A549 (cell line): ENCODE data around the gene ANO6.

Source experiments
- CEBPB ChIP-seq, 2 experiments: fragments of >200 bp in 1 of 2; sonication (Bioruptor Twin) in 1 of 2; formaldehyde crosslinking in 1 of 2; IDR thresholded peaks; 2 replicates each; pipeline ENCODE4 v1.6.1; 2012 to 2016
- CHD4 ChIP-seq: fragments of 200-600 bp; sonication (generic); IDR thresholded peaks from 2 replicates; pipeline ENCODE4 v1.6.1; 2016; ENCODE audit warnings: antibody characterized with exemption, mild to moderate bottlenecking, borderline replicate concordance
- POLR2A ChIP-seq: IDR thresholded peaks from 2 replicates; pipeline ENCODE4 v1.6.1; 2012; ENCODE audit warnings: mild to moderate bottlenecking, low read length
- SMC3 ChIP-seq: fragments of >200 bp; sonication (Bioruptor Twin); formaldehyde crosslinking; IDR thresholded peaks from 3 replicates; pipeline ENCODE4 v1.6.1; 2018; ENCODE audit warnings: inconsistent platforms
- TF ChIP-seq, protein P1 (sequence below): fragments of >200 bp; sonication (Bioruptor Twin); formaldehyde crosslinking; IDR thresholded peaks from 3 replicates; pipeline ENCODE4 v1.5.1; 2016

DNA sequence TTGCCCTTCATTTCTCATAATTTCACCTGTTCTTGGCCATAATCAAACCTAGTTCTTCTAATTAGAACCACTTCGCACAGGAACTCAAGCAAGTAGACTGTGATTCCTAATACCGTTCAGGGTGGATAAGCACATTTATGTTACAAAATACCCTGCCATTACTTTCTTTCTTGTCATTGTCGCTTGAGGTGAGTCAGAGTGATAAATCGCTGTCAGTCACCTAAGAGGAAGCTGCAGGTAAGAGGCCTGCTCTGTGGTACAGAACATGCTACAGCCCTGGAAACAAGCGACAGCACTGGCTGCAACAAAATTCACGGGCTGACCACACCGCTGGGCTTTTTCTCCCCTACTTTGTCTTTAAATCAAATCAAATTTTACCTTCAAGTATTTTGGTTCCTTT lies 218.2 kb downstream of the ANO6 start:
- TF ChIP-seq POLR2A, result no peak
- TF ChIP-seq CEBPB (IDR thresholded peaks at IDR 0.05), result no peak
- no peak for TF ChIP-seq CHD4
- TF ChIP-seq, protein P1, sequence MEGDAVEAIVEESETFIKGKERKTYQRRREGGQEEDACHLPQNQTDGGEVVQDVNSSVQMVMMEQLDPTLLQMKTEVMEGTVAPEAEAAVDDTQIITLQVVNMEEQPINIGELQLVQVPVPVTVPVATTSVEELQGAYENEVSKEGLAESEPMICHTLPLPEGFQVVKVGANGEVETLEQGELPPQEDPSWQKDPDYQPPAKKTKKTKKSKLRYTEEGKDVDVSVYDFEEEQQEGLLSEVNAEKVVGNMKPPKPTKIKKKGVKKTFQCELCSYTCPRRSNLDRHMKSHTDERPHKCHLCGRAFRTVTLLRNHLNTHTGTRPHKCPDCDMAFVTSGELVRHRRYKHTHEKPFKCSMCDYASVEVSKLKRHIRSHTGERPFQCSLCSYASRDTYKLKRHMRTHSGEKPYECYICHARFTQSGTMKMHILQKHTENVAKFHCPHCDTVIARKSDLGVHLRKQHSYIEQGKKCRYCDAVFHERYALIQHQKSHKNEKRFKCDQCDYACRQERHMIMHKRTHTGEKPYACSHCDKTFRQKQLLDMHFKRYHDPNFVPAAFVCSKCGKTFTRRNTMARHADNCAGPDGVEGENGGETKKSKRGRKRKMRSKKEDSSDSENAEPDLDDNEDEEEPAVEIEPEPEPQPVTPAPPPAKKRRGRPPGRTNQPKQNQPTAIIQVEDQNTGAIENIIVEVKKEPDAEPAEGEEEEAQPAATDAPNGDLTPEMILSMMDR, result no peak
- TF ChIP-seq SMC3, result no peak
